ENCODE measurements around the gene ARRDC2. TPM values are rescaled to one million over a fixed set of nuclear protein-coding genes. Genes with fewer than 3 reads are reported as not detected.

ARRDC2 gene
- polyA plus RNA-seq, 2 donors: 10.9 to 24.0 TPM

DNA sequence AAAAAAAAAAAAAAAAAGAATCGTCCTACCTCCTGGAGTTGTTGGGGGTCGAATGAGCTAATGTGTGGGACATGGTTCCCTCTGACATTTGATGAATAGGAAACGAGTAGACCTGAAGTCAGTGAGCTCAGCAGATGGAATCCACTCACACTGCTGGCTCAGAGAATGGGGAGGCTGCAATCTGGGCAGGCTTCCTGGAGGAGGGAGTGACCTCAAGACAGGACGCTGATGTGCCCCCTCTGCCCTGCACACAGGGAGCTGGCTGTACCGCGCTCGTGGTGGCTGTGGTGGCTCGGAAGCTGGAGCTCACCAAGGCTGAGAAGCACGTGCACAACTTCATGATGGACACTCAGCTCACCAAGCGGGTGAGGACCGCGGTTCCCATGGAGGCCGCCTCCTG lies 19.8 kb upstream of the ARRDC2 start:
- WGBS, 2 donors: 87 to 91% methylated on average over 13 of the region's 13 CpGs
- H3K4me1 ChIP-seq (ENCODE audit: control insufficient read depth in 2 of 2, insufficient read depth in 2 of 2, low read length in 1 of 2): no peaks in the 10 kb centered on the region
- H3K9me3 ChIP-seq (ENCODE audit: control insufficient read depth in 2 of 2, insufficient read depth in 1 of 2, low read depth in 1 of 2, low read length in 1 of 2): no peaks in the 10 kb centered on the region
- H3K36me3 ChIP-seq (ENCODE audit: control insufficient read depth in 2 of 2, insufficient read depth in 2 of 2, low read length in 1 of 2): no peaks in the 10 kb centered on the region
- no peak overlapping the region for H3K4me3 ChIP-seq (ENCODE audit: low read depth in 1 of 2, low read length in 2 of 2)
- H3K27ac ChIP-seq (ENCODE audit: low read depth in 2 of 2, low read length in 1 of 2): no peak overlapping the region
- H3K27me3 ChIP-seq (ENCODE audit: control insufficient read depth in 1 of 2, insufficient read depth in 2 of 2, low read length in 2 of 2): no peaks in the 10 kb centered on the region

DNA sequence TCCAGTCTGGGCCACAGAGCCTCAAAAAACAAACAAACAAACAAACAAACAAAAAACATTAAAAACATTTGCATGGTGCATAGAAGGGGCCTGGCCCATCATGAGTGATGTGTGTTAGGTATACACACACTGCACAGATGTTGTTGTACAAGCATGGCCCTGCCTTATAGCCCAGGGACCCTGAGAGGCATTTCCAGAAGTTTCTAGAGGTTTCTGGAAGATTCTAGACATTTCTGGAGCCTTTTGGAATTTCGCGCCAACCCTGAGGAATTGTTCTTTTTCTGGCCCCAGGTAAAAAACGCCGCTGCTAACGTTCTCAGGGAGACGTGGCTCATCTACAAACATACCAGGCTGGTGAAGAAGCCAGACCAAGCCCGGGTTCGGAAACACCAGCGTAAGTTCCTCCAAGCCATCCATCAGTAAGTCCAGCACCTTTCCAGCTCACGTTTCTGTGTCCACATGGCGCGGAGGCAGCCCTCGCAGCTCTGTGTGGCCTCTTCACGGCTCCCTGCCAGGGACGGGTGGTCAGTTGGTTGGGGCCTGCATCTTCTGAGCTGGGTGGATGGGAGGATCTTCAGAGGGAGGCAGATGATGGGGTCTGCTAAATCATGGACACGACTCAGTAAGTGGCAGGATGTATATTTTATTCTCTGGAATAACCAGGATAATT lies 18.4 kb upstream of the ARRDC2 start:
- Histone ChIP-seq H3K9me3 (ENCODE audit: control insufficient read depth in 2 of 2, insufficient read depth in 1 of 2, low read depth in 1 of 2, low read length in 1 of 2) (no peaks in the 10 kb centered on the region), H3K36me3 (ENCODE audit: control insufficient read depth in 2 of 2, insufficient read depth in 2 of 2, low read length in 1 of 2) (no peaks in the 10 kb centered on the region), H3K27me3 (ENCODE audit: control insufficient read depth in 1 of 2, insufficient read depth in 2 of 2, low read length in 2 of 2) (no peaks in the 10 kb centered on the region), H3K4me3 (ENCODE audit: low read depth in 1 of 2, low read length in 2 of 2) (no peak overlapping the region), H3K27ac (ENCODE audit: low read depth in 2 of 2, low read length in 1 of 2) (no peak overlapping the region), H3K4me1 (ENCODE audit: control insufficient read depth in 2 of 2, insufficient read depth in 2 of 2, low read length in 1 of 2) (no peaks in the 10 kb centered on the region)
- 88 to 89% methylated on average over 16 of the region's 16 CpGs for WGBS, 2 donors

- Histone ChIP-seq H3K27ac (ENCODE audit: low read depth in 2 of 2, low read length in 1 of 2) (no peak overlapping the region), H3K9me3 (ENCODE audit: control insufficient read depth in 2 of 2, insufficient read depth in 1 of 2, low read depth in 1 of 2, low read length in 1 of 2) (no peaks in the 10 kb centered on the region), H3K36me3 (ENCODE audit: control insufficient read depth in 2 of 2, insufficient read depth in 2 of 2, low read length in 1 of 2) (no peaks in the 10 kb centered on the region), H3K4me3 (ENCODE audit: low read depth in 1 of 2, low read length in 2 of 2) (no peak overlapping the region), H3K4me1 (ENCODE audit: control insufficient read depth in 2 of 2, insufficient read depth in 2 of 2, low read length in 1 of 2) (no peaks in the 10 kb centered on the region), H3K27me3 (ENCODE audit: control insufficient read depth in 1 of 2, insufficient read depth in 2 of 2, low read length in 2 of 2) (no peaks in the 10 kb centered on the region)
- 70 to 73% methylated on average over 27 of the region's 27 CpGs for WGBS, 2 donors
Observed at GRCh38 chr19:17993076-17993813, 14.7 kb upstream of the ARRDC2 start.

DNA sequence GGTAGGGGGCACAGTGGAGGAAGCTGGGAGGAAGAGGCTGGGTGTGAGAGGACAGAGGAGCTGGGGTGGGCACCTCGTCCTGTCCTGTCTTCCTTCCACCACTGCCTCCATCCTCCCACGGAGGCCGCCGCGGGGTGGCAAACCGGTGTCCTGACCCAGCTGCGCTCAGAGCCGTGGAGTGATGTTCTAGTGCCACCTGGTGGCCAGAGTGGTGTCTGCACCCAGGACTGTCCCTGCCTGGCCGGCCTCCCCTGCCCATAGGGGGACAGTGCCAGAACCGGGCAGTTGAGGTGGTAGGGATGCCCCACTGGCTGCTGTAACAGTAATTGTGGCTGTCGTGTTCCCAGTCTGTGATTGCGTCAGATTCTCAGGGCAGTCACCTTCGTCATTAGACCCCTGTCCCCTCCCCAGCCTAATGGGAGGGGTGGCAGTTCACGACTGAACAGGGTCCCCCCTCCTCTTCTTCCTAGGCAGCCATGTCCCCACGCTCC lies 11.1 kb upstream of the ARRDC2 start:
- Histone ChIP-seq H3K4me3 (ENCODE audit: low read depth in 1 of 2, low read length in 2 of 2) (no peak overlapping the region), H3K27me3 (ENCODE audit: control insufficient read depth in 1 of 2, insufficient read depth in 2 of 2, low read length in 2 of 2) (no peaks in the 10 kb centered on the region), H3K27ac (ENCODE audit: low read depth in 2 of 2, low read length in 1 of 2) (no peak overlapping the region), H3K4me1 (ENCODE audit: control insufficient read depth in 2 of 2, insufficient read depth in 2 of 2, low read length in 1 of 2) (peaks cover 0 to 3% of the 10 kb centered on the region in 2 donors), H3K36me3 (ENCODE audit: control insufficient read depth in 2 of 2, insufficient read depth in 2 of 2, low read length in 1 of 2) (no peaks in the 10 kb centered on the region), H3K9me3 (ENCODE audit: control insufficient read depth in 2 of 2, insufficient read depth in 1 of 2, low read depth in 1 of 2, low read length in 1 of 2) (no peaks in the 10 kb centered on the region)
- 10 to 12% methylated on average over 11 to 15 of the region's 15 CpGs for WGBS, 2 donors

- Histone ChIP-seq H3K9me3 (ENCODE audit: control insufficient read depth in 2 of 2, insufficient read depth in 1 of 2, low read depth in 1 of 2, low read length in 1 of 2) (no peaks in the 10 kb centered on the region), H3K27ac (ENCODE audit: low read depth in 2 of 2, low read length in 1 of 2) (peak overlapping the region in 1 of 2 donors; percentile 29), H3K27me3 (ENCODE audit: control insufficient read depth in 1 of 2, insufficient read depth in 2 of 2, low read length in 2 of 2) (no peaks in the 10 kb centered on the region), H3K36me3 (ENCODE audit: control insufficient read depth in 2 of 2, insufficient read depth in 2 of 2, low read length in 1 of 2) (no peaks in the 10 kb centered on the region), H3K4me1 (ENCODE audit: control insufficient read depth in 2 of 2, insufficient read depth in 2 of 2, low read length in 1 of 2) (peaks cover 0 to 7% of the 10 kb centered on the region in 2 donors), H3K4me3 (ENCODE audit: low read depth in 1 of 2, low read length in 2 of 2) (no peak overlapping the region)
- 53 to 66% methylated on average over 40 to 41 of the region's 41 CpGs for WGBS, 2 donors
Observed at GRCh38 chr19:17997969-17998826, 9.8 kb upstream of the ARRDC2 start.

DNA sequence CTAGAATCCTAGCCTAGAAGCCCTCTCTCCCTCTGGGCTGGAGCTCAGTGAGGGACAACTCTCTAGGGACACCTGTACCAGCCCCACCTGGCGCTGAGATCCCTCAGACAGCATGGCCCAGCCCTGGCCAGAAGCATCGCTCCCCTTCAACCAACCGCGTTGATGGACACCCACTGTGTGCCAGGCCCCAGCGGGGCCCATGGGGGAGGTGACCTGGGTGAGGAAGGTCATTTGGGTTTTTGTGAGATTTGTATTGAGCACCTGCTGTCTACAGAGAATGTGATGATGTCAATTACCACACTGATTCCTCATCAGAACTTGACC lies 9.2 kb upstream of the ARRDC2 start:
- H3K27ac ChIP-seq (ENCODE audit: low read depth in 2 of 2, low read length in 1 of 2): peak overlapping the region in 1 of 2 donors; percentile 29
- 77 to 84% methylated on average over 5 of the region's 5 CpGs for WGBS, 2 donors
- H3K36me3 ChIP-seq (ENCODE audit: control insufficient read depth in 2 of 2, insufficient read depth in 2 of 2, low read length in 1 of 2): no peaks in the 10 kb centered on the region
- no peaks in the 10 kb centered on the region for H3K27me3 ChIP-seq (ENCODE audit: control insufficient read depth in 1 of 2, insufficient read depth in 2 of 2, low read length in 2 of 2)
- H3K4me1 ChIP-seq (ENCODE audit: control insufficient read depth in 2 of 2, insufficient read depth in 2 of 2, low read length in 1 of 2): peaks cover 0 to 7% of the 10 kb centered on the region in 2 donors
- H3K9me3 ChIP-seq (ENCODE audit: control insufficient read depth in 2 of 2, insufficient read depth in 1 of 2, low read depth in 1 of 2, low read length in 1 of 2): no peaks in the 10 kb centered on the region
- H3K4me3 ChIP-seq (ENCODE audit: low read depth in 1 of 2, low read length in 2 of 2): no peak overlapping the region

- peak overlapping the region; percentile 81 to 86 for H3K27ac ChIP-seq (ENCODE audit: low read depth in 2 of 2, low read length in 1 of 2)
- WGBS, 2 donors: 72 to 83% methylated on average over 21 of the region's 21 CpGs
- no peak overlapping the region for H3K4me3 ChIP-seq (ENCODE audit: low read depth in 1 of 2, low read length in 2 of 2)
- no peaks in the 10 kb centered on the region for H3K36me3 ChIP-seq (ENCODE audit: control insufficient read depth in 2 of 2, insufficient read depth in 2 of 2, low read length in 1 of 2)
- peaks cover 0 to 7% of the 10 kb centered on the region in 2 donors for H3K4me1 ChIP-seq (ENCODE audit: control insufficient read depth in 2 of 2, insufficient read depth in 2 of 2, low read length in 1 of 2)
- H3K27me3 ChIP-seq (ENCODE audit: control insufficient read depth in 1 of 2, insufficient read depth in 2 of 2, low read length in 2 of 2): no peaks in the 10 kb centered on the region
- no peaks in the 10 kb centered on the region for H3K9me3 ChIP-seq (ENCODE audit: control insufficient read depth in 2 of 2, insufficient read depth in 1 of 2, low read depth in 1 of 2, low read length in 1 of 2)
Observed at GRCh38 chr19:17999684-18000479, 8.1 kb upstream of the ARRDC2 start.

- Histone ChIP-seq H3K27ac (ENCODE audit: low read depth in 2 of 2, low read length in 1 of 2) (peak overlapping the region; percentile 81 to 86), H3K9me3 (ENCODE audit: control insufficient read depth in 2 of 2, insufficient read depth in 1 of 2, low read depth in 1 of 2, low read length in 1 of 2) (no peaks in the 10 kb centered on the region), H3K4me1 (ENCODE audit: control insufficient read depth in 2 of 2, insufficient read depth in 2 of 2, low read length in 1 of 2) (peaks cover 0 to 7% of the 10 kb centered on the region in 2 donors), H3K4me3 (ENCODE audit: low read depth in 1 of 2, low read length in 2 of 2) (peak overlapping the region in 1 of 2 donors; percentile 64), H3K36me3 (ENCODE audit: control insufficient read depth in 2 of 2, insufficient read depth in 2 of 2, low read length in 1 of 2) (no peaks in the 10 kb centered on the region), H3K27me3 (ENCODE audit: control insufficient read depth in 1 of 2, insufficient read depth in 2 of 2, low read length in 2 of 2) (no peaks in the 10 kb centered on the region)
- 15 to 16% methylated on average over 17 of the region's 17 CpGs for WGBS, 2 donors
Observed at GRCh38 chr19:18000480-18000914, 7.5 kb upstream of the ARRDC2 start.
